Activated CD4-positive, alpha-beta T cell treated with anti-CD3 and anti-CD28 coated beads, Interleukin-2, amount 10 ng/mL, durations not matched to agents 7 days and 5 days (primary cell): ENCODE measurements around the gene PALS1. TPM values are rescaled to one million over a fixed set of nuclear protein-coding genes. Genes with fewer than 3 reads are reported as not detected.

Source experiments
- total RNA-seq, 2 experiments: library from RNA; stranded (reverse); gene quantifications; one replicate each; pipeline ENCODE4 v1.2.3, GENCODE V29; 2021

Gene PALS1
- total RNA-seq, 2 experiments from 2014 or later = 6.7 to 7.1 TPM

Other genes with a start within 250 kb of the PALS1 start
- under 1 TPM in 1 of 2 experiments, not detected in 1; 0.17 TPM for gene GARIN2, start 52.0 kb upstream of the PALS1 start, total RNA-seq
- gene ATP6V1D, start 118.4 kb downstream of the PALS1 start, total RNA-seq = 10 to 100 TPM; 43.6 to 48.9 TPM
- gene EIF2S1, start 118.9 kb downstream of the PALS1 start, total RNA-seq = 100 to 1,000 TPM; 114 to 115 TPM
- 1 to 10 TPM in 1 of 2 experiments, under 1 TPM in 1; 0.45 to 1.1 TPM for gene PLEK2, start 170.7 kb downstream of the PALS1 start, total RNA-seq
- 10 to 100 TPM; 24.3 to 25.1 TPM for gene TMEM229B, start 247.3 kb downstream of the PALS1 start, total RNA-seq